ENCODE data around the gene NFIC. TPM values are rescaled to one million over a fixed set of nuclear protein-coding genes. Genes with fewer than 3 reads are reported as not detected.
A peak's percentile ranks its signal among the peaks of the same experiment; 100 is the strongest.

NFIC gene
- total RNA-seq, 1 donor from 2014 or later: 38.3 TPM

DNA sequence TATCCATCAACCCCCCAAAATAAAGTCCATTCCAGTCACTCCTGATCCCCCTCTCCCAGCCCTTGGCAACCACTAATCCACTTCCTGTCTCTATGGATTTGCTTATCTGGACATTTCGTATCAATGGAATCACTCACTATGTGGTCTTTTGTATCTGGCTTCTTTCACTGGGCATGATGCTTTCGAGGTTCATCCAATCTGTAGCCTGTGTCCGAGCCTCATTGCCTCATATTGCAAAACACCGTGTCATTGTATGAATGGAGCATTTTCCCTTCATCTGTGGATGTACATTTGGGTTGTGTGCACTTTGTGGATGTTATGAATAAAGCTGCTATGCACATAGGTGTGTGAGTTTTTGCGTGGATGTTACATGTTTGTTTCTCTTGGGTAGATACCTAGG, 138.4 kb downstream of the NFIC start:
- no peak overlapping the region for H3K4me3 ChIP-seq (ENCODE audit: insufficient read depth, low read depth, low read length)
- DNase-seq (ENCODE audit: low read depth) (no peak), FAIRE-seq (no peak)
- TF ChIP-seq, protein P1, sequence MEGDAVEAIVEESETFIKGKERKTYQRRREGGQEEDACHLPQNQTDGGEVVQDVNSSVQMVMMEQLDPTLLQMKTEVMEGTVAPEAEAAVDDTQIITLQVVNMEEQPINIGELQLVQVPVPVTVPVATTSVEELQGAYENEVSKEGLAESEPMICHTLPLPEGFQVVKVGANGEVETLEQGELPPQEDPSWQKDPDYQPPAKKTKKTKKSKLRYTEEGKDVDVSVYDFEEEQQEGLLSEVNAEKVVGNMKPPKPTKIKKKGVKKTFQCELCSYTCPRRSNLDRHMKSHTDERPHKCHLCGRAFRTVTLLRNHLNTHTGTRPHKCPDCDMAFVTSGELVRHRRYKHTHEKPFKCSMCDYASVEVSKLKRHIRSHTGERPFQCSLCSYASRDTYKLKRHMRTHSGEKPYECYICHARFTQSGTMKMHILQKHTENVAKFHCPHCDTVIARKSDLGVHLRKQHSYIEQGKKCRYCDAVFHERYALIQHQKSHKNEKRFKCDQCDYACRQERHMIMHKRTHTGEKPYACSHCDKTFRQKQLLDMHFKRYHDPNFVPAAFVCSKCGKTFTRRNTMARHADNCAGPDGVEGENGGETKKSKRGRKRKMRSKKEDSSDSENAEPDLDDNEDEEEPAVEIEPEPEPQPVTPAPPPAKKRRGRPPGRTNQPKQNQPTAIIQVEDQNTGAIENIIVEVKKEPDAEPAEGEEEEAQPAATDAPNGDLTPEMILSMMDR (IDR thresholded peaks at IDR 0.05; ENCODE audit: insufficient read depth, low read depth, low read length): no peak
- TF ChIP-seq EZH2 (IDR thresholded peaks at IDR 0.05; ENCODE audit: insufficient read depth, low read length): no peak
- Mint-ChIP-seq H3K9me3 (ENCODE audit: unreplicated experiment) (no peaks in the 10 kb centered on the region), H3K4me3 (ENCODE audit: unreplicated experiment) (peak overlapping the region; percentile 94), H3K27me3 (ENCODE audit: low read depth, unreplicated experiment) (no peaks in the 10 kb centered on the region), H3K36me3 (ENCODE audit: low read depth, unreplicated experiment) (peaks cover 6% of the 10 kb centered on the region), H3K27ac (ENCODE audit: unreplicated experiment) (no peak overlapping the region), H3K4me1 (ENCODE audit: low read depth, unreplicated experiment) (peaks cover 21% of the 10 kb centered on the region)
- no peak overlapping the region for H2AFZ ChIP-seq (ENCODE audit: low read depth, low read length)
- peaks cover 31% of the 10 kb centered on the region for H3K4me1 ChIP-seq (ENCODE audit: insufficient read depth, low read length)
- no peaks in the 10 kb centered on the region for H3K9me3 ChIP-seq (ENCODE audit: insufficient read depth, low read depth, low read length)
- peaks cover 24% of the 10 kb centered on the region for H4K20me1 ChIP-seq (ENCODE audit: insufficient read depth, low read length)
- H3K9ac ChIP-seq (ENCODE audit: low read length): no peak overlapping the region
- H3K4me2 ChIP-seq (ENCODE audit: low read length): no peak overlapping the region
- H3K27me3 ChIP-seq (ENCODE audit: insufficient read depth, low read length): no peaks in the 10 kb centered on the region
- no peak overlapping the region for H3K27ac ChIP-seq (ENCODE audit: low read depth, low read length)
- no peaks in the 10 kb centered on the region for H3K36me3 ChIP-seq (ENCODE audit: insufficient read depth, low read length)
- peaks cover 43% of the 10 kb centered on the region for H3K79me2 ChIP-seq (ENCODE audit: insufficient read depth, low read length)

DNA sequence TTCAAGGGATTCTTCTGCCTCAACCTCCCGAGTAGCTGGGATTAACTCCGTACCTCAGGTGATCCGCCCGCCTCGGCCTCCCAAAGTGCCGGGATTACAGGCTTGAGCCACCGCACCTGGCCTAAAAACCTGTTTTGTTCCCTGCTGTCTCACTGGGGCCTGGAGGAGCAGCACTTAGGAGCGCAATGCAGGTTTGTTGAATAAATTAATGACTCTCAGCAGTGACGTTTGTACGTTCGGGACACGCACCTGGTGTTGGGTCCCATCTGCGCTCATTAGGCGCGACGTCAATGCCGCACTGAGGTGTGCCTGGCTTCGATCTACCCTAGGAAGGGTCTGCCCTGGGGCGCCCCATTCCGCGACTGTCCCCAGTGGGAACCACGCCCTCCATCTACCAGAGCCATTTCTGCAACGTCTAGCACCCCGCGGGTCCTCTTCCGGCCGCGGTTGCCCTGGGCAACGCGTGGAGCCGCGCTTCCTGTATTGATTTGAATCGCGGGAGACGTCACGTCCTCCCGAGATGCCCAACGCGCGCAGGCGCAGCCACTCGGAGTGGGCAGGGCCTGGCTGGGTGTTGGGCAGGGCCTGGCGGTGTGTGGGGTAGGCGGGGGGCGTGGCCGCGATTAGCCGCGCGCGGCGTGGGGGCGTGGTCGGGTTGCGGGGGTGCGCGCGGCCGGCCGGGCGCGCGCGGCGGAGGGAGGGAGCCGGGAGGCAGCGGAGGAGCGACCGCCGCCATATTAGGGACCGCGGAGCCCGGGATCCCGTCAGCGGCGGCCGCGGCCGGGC, 139.4 kb downstream of the NFIC start, which contains the start of gene FZR1:
Gene FZR1 (plus strand): TSS at position 714 of the 786 bp plus-strand sequence. CDS start 16,679 bp downstream, outside the sequence.
- H3K27me3 Mint-ChIP-seq (ENCODE audit: low read depth, unreplicated experiment): no peaks in the 10 kb centered on the region

More for the DNA sequence above, 139.4 kb downstream of the NFIC start, which contains the start of gene FZR1:
- Histone ChIP-seq H3K27me3 (ENCODE audit: insufficient read depth, low read length) (no peaks in the 10 kb centered on the region), H3K27ac (ENCODE audit: low read depth, low read length) (peak within 1 kb of the TSS; percentile 89), H3K4me1 (ENCODE audit: insufficient read depth, low read length) (peaks cover 36% of the 10 kb centered on the region), H3K9me3 (ENCODE audit: insufficient read depth, low read depth, low read length) (no peaks in the 10 kb centered on the region), H4K20me1 (ENCODE audit: insufficient read depth, low read length) (peaks cover 35% of the 10 kb centered on the region), H3K4me3 (ENCODE audit: insufficient read depth, low read depth, low read length) (peak within 1 kb of the TSS; percentile 85), H3K79me2 (ENCODE audit: insufficient read depth, low read length) (peaks cover 46% of the 10 kb centered on the region), H3K36me3 (ENCODE audit: insufficient read depth, low read length) (no peaks in the 10 kb centered on the region), H2AFZ (ENCODE audit: low read depth, low read length) (peak within 1 kb of the TSS; percentile 100), H3K4me2 (ENCODE audit: low read length) (peak within 1 kb of the TSS; percentile 100), H3K9ac (ENCODE audit: low read length) (peak within 1 kb of the TSS; percentile 89)
- peak; percentile 26 for FAIRE-seq
- Mint-ChIP-seq H3K4me3 (ENCODE audit: unreplicated experiment) (peak within 1 kb of the TSS; percentile 94), H3K9me3 (ENCODE audit: unreplicated experiment) (no peaks in the 10 kb centered on the region), H3K4me1 (ENCODE audit: low read depth, unreplicated experiment) (peaks cover 26% of the 10 kb centered on the region), H3K36me3 (ENCODE audit: low read depth, unreplicated experiment) (peaks cover 6% of the 10 kb centered on the region), H3K27ac (ENCODE audit: unreplicated experiment) (peak within 1 kb of the TSS; percentile 93)
- DNase-seq (ENCODE audit: low read depth): peak; percentile 92
- TF ChIP-seq, protein P1 (IDR thresholded peaks at IDR 0.05; ENCODE audit: insufficient read depth, low read depth, low read length): no peak
- TF ChIP-seq EZH2 (IDR thresholded peaks at IDR 0.05; ENCODE audit: insufficient read depth, low read length): no peak

All from astrocyte (in vitro differentiated cells and primary cell).